ENCODE measurements around the gene POLK.
"Not testable (repeated sequence)": the region's sequence is repeated elsewhere in the genome, so short reads cannot be mapped to it uniquely, and the experiment has no call there.

DNA sequence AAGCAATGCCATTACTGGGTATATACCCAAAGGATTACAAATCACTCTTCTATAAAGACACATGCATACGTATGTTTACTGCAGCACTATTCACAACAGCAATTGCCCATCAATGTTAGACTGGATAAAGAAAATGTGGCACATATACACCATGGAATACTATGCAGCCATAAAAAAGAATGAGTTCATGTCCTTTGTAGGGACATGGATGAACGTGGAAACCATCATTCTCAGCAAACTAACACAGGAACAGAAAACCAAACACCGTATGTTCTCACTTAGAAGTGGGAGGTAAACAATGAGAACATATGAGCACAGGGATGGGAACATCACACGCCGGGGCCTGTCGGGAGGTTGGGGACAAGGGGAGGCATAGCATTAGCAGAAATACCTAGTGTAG lies 21.8 kb upstream of the POLK start:
- TF ChIP-seq POLR2AphosphoS5, POLR2A (IDR thresholded peaks at IDR 0.05; ENCODE audit: low read depth, low read length): not testable (repeated sequence)

Measured in GM12892 (cell line).